ENCODE results near the gene AGAP9. TPM values are rescaled to one million over a fixed set of nuclear protein-coding genes. Genes with fewer than 3 reads are reported as not detected.
"Not testable (repeated sequence)": the region's sequence is repeated elsewhere in the genome, so short reads cannot be mapped to it uniquely, and the experiment has no call there.

The AGAP9 gene
- total and polyA plus RNA-seq, 2 of the 8 experiments (the other 6 are each of a cell fraction or from before 2014, with no cell fraction given), result 7.2 to 9.3 TPM

DNA sequence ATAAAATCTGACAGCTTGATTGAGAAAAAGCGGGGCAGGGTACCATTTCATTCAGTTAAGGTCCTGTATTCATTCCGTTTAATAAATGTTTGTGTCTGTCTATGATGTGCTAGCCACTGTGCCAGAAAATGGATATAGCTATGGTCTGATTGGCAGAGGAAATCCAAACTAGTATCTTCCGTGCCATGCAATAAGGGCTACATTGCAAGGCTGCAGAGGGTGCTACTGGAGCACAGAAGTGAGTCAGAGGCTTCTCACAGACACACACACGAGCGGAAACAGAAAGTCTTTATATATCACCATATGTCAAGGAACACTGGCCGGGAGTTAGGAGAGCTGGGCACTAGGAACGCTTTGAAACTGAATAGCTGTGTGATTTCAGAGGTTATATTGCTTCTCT is 29.3 kb upstream of the AGAP9 start:
- H3K27me3 ChIP-seq (replicated peaks in 1 of 4; ENCODE audit: control insufficient read depth in 3 of 4, extremely low read depth in 1 of 4, insufficient read depth in 3 of 4, low read length in 3 of 4); H2AFZ ChIP-seq (ENCODE audit: low read length); H2AK5ac ChIP-seq (ENCODE audit: low read depth, low read length); H3K23me2 ChIP-seq (ENCODE audit: low read depth, low read length); FAIRE-seq; H3K79me2 ChIP-seq (ENCODE audit: control insufficient read depth in 1 of 2, insufficient read depth in 2 of 2, low read length in 2 of 2); H2BK12ac ChIP-seq (ENCODE audit: low read depth, low read length); H4K20me1 ChIP-seq (replicated peaks in 1 of 2; ENCODE audit: control insufficient read depth in 1 of 2, insufficient read depth in 2 of 2, low read length in 2 of 2); H3K23ac ChIP-seq (ENCODE audit: insufficient read length); H4K5ac ChIP-seq (ENCODE audit: insufficient read length, low read depth, low read length); H3K36me3 ChIP-seq (ENCODE audit: control insufficient read depth in 2 of 4, insufficient read depth in 4 of 4, low read length in 3 of 4); H3K27ac ChIP-seq (ENCODE audit: low read depth, low read length); H3K14ac ChIP-seq (ENCODE audit: insufficient read length); H2BK15ac ChIP-seq (ENCODE audit: low read length); CTCF ChIA-PET (ENCODE audit: partially characterized antibody); H3K9me3 ChIP-seq (ENCODE audit: insufficient read depth in 2 of 2, low read depth in 1 of 2, low read length in 1 of 2); H3K56ac ChIP-seq (replicated peaks; ENCODE audit: insufficient read length, low read depth, low read length); POLR2A ChIA-PET (ENCODE audit: partially characterized antibody); H3K4me1 ChIP-seq (replicated peaks in 1 of 4; ENCODE audit: control insufficient read depth in 3 of 4, insufficient read depth in 4 of 4, low read length in 3 of 4); H2BK5ac ChIP-seq (ENCODE audit: low read depth, low read length); H3K18ac ChIP-seq (ENCODE audit: extremely low read depth, low read length); DNase-seq (ENCODE audit: low read depth in 1 of 2, low spot score in 2 of 2); H3K4ac ChIP-seq (replicated peaks; ENCODE audit: insufficient read length, low read depth, low read length); H2BK20ac ChIP-seq (ENCODE audit: low read length); H2BK120ac ChIP-seq (replicated peaks; ENCODE audit: low read depth, low read length); H4K8ac ChIP-seq (ENCODE audit: extremely low read depth, insufficient read depth, low read length); H3K79me1 ChIP-seq (ENCODE audit: low read depth, low read length); H4K91ac ChIP-seq (replicated peaks; ENCODE audit: insufficient read length, low read length): not testable (repeated sequence)
- peak overlapping the region in 2 of 4 experiments; percentile 47 to 61; a peak in 3 of 7 replicates for H3K9ac ChIP-seq (replicated peaks in 1 of 4; ENCODE audit: extremely low read depth in 1 of 4, low read depth in 3 of 4, low read length in 3 of 4)
- 14% methylated on average over 7 of the region's 7 CpGs; no CpG with 5 or more reads in 1 of the 2 experiments for WGBS, 2 experiments (ENCODE audit: extremely low coverage in 1 of 2, insufficient coverage in 1 of 2, insufficient read length in 1 of 2, insufficient replicate concordance in 2 of 2, low coverage in 1 of 2, low lambda C conversion rate in 2 of 2, missing lambda C conversion rate in 1 of 2)
- H3K4me2 ChIP-seq (ENCODE audit: insufficient read depth in 1 of 2, low read depth in 2 of 2, low read length in 2 of 2), result peak overlapping the region; percentile 57 to 65
- TF ChIP-seq KDM4A (IDR thresholded peaks at IDR 0.05; ENCODE audit: low read depth, low read length, severe bottlenecking), result peak; percentile 1
- peak overlapping the region; percentile 57 to 71 (median 67) for H3K4me3 ChIP-seq (ENCODE audit: extremely low read depth in 1 of 4, insufficient read depth in 2 of 4, low read depth in 3 of 4, low read length in 4 of 4)

DNA sequence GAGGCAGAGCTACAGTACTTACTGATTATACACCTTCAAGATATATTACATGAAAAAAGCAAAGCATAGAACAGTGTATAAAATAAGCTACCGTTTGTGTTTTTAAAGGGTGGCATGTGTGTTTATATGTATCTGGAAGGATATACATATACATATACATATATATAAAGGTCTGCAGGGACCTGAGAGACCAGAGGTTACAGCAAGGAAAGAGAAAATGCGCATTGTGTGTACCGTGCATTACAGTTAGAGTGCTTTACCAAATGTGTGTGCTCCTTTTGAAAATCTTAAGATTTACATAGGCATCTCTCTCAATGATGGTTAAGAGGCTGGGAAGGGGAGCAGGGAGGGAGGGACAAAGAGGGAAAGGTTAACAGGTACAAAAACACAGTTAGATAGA is 23.8 kb upstream of the AGAP9 start:
- H3K79me2 ChIP-seq (ENCODE audit: control insufficient read depth in 1 of 2, insufficient read depth in 2 of 2, low read length in 2 of 2); H3K14ac ChIP-seq (ENCODE audit: insufficient read length); DNase-seq (ENCODE audit: low read depth in 1 of 2, low spot score in 2 of 2); H3K27me3 ChIP-seq (replicated peaks in 1 of 4; ENCODE audit: control insufficient read depth in 3 of 4, extremely low read depth in 1 of 4, insufficient read depth in 3 of 4, low read length in 3 of 4); H3K4me2 ChIP-seq (ENCODE audit: insufficient read depth in 1 of 2, low read depth in 2 of 2, low read length in 2 of 2); CTCF ChIA-PET (ENCODE audit: partially characterized antibody); H4K91ac ChIP-seq (replicated peaks; ENCODE audit: insufficient read length, low read length); H3K9ac ChIP-seq (replicated peaks in 1 of 4; ENCODE audit: extremely low read depth in 1 of 4, low read depth in 3 of 4, low read length in 3 of 4); H2BK5ac ChIP-seq (ENCODE audit: low read depth, low read length); H3K27ac ChIP-seq (ENCODE audit: low read depth, low read length); H3K9me3 ChIP-seq (ENCODE audit: insufficient read depth in 2 of 2, low read depth in 1 of 2, low read length in 1 of 2); H3K23ac ChIP-seq (ENCODE audit: insufficient read length); H2BK120ac ChIP-seq (replicated peaks; ENCODE audit: low read depth, low read length); H3K36me3 ChIP-seq (ENCODE audit: control insufficient read depth in 2 of 4, insufficient read depth in 4 of 4, low read length in 3 of 4); H2BK15ac ChIP-seq (ENCODE audit: low read length); H2AFZ ChIP-seq (ENCODE audit: low read length); H2BK12ac ChIP-seq (ENCODE audit: low read depth, low read length); H4K20me1 ChIP-seq (replicated peaks in 1 of 2; ENCODE audit: control insufficient read depth in 1 of 2, insufficient read depth in 2 of 2, low read length in 2 of 2); H3K4ac ChIP-seq (replicated peaks; ENCODE audit: insufficient read length, low read depth, low read length); H2BK20ac ChIP-seq (ENCODE audit: low read length); H4K5ac ChIP-seq (ENCODE audit: insufficient read length, low read depth, low read length); H3K56ac ChIP-seq (replicated peaks; ENCODE audit: insufficient read length, low read depth, low read length); H3K23me2 ChIP-seq (ENCODE audit: low read depth, low read length); H3K4me1 ChIP-seq (replicated peaks in 1 of 4; ENCODE audit: control insufficient read depth in 3 of 4, insufficient read depth in 4 of 4, low read length in 3 of 4); H4K8ac ChIP-seq (ENCODE audit: extremely low read depth, insufficient read depth, low read length); H3K4me3 ChIP-seq (ENCODE audit: extremely low read depth in 1 of 4, insufficient read depth in 2 of 4, low read depth in 3 of 4, low read length in 4 of 4); H3K18ac ChIP-seq (ENCODE audit: extremely low read depth, low read length); FAIRE-seq; POLR2A ChIA-PET (ENCODE audit: partially characterized antibody); H2AK5ac ChIP-seq (ENCODE audit: low read depth, low read length); H3K79me1 ChIP-seq (ENCODE audit: low read depth, low read length): not testable (repeated sequence)
- WGBS, 2 experiments (ENCODE audit: extremely low coverage in 1 of 2, insufficient coverage in 1 of 2, insufficient read length in 1 of 2, insufficient replicate concordance in 2 of 2, low coverage in 1 of 2, low lambda C conversion rate in 2 of 2, missing lambda C conversion rate in 1 of 2), result 93% methylated on average over 1 of the region's 3 CpGs; no CpG with 5 or more reads in 1 of the 2 experiments
